H4 (cell line): ENCODE measurements around the gene TSPAN11. TPM values are rescaled to one million over a fixed set of nuclear protein-coding genes. Genes with fewer than 3 reads are reported as not detected.

Experiments used
- DNase-seq: peaks from one replicate; pipeline ENCODE4 v3.0.0-alpha.2; 2015; ENCODE audit warnings: low spot score
- total RNA-seq: library from RNA; depleted of rRNA; stranded (reverse); fragments of >200 nt; shearing (Covaris generic); gene quantifications from 2 replicates; pipeline ENCODE4 v1.2.3, GENCODE V29; 2014

TSPAN11 gene
- total RNA-seq, 1 experiment from 2014 or later = 0.70 TPM

- no peak for DNase-seq
These were observed 15.3 kb upstream of the TSPAN11 start for GRCh38 chr12:30911207-30911606.

- no peak for DNase-seq
These were observed 13.2 kb upstream of the TSPAN11 start for GRCh38 chr12:30913323-30913722.

GRCh38 chr12:30914986-30915591 is 11.5 kb upstream of the TSPAN11 start:
- no peak for DNase-seq

- DNase-seq = no peak
These were observed 3.5 kb upstream of the TSPAN11 start for GRCh38 chr12:30923057-30923456.

- no peak for DNase-seq
These were observed 823 bp upstream of the TSPAN11 start for GRCh38 chr12:30925607-30926242.

GRCh38 chr12:30927222-30927611 is 669 bp downstream of the TSPAN11 start:
- no peak for DNase-seq

- no peak for DNase-seq
These were observed 2.1 kb downstream of the TSPAN11 start for GRCh38 chr12:30928356-30929244.

GRCh38 chr12:30930238-30930637 is 3.7 kb downstream of the TSPAN11 start:
- DNase-seq = no peak

GRCh38 chr12:30930641-30931040 is 4.1 kb downstream of the TSPAN11 start:
- DNase-seq = no peak

GRCh38 chr12:30932881-30933280 is 6.3 kb downstream of the TSPAN11 start:
- no peak for DNase-seq

- no peak for DNase-seq
These were observed 8.3 kb downstream of the TSPAN11 start for GRCh38 chr12:30934811-30935210.

- DNase-seq = no peak
These were observed 9.5 kb downstream of the TSPAN11 start for GRCh38 chr12:30936036-30936435.

- peak; percentile 77 for DNase-seq
These were observed 12.7 kb downstream of the TSPAN11 start for GRCh38 chr12:30939234-30939633.

GRCh38 chr12:30942486-30942885 is 15.9 kb downstream of the TSPAN11 start:
- DNase-seq = no peak

- DNase-seq = no peak
These were observed 16.4 kb downstream of the TSPAN11 start for GRCh38 chr12:30942936-30943335.

GRCh38 chr12:30945443-30946164 is 19.1 kb downstream of the TSPAN11 start:
- DNase-seq = no peak

GRCh38 chr12:30952015-30952414 is 25.5 kb downstream of the TSPAN11 start:
- no peak for DNase-seq

- no peak for DNase-seq
These were observed 26.7 kb downstream of the TSPAN11 start for GRCh38 chr12:30953257-30953656.

- no peak for DNase-seq
These were observed 27.6 kb downstream of the TSPAN11 start for GRCh38 chr12:30953951-30954751.

- no peak for DNase-seq
These were observed 28.7 kb downstream of the TSPAN11 start for GRCh38 chr12:30955214-30955613.

GRCh38 chr12:30959110-30959710 is 32.7 kb downstream of the TSPAN11 start:
- no peak for DNase-seq
